Body of pancreas (tissue), 4 donors: ENCODE measurements around the gene ERRFI1.

Source experiments
- CTCF ChIP-seq, 7 experiments: fragments of 450-650 bp in 4 of 7; fragments of 200-600 bp in 3 of 7; sonication (generic) in 3 of 7; IDR thresholded peaks; one replicate each; pipeline ENCODE4 v1.5.1; 2016 to 2019; ENCODE audit warnings: antibody characterized with exemption in 7 of 7
- POLR2A ChIP-seq, 3 donors: fragments of 450-650 bp; IDR thresholded peaks; one replicate each; pipeline ENCODE4 v1.6.1; 2016; ENCODE audit warnings: antibody characterized with exemption in 3 of 3, mild to moderate bottlenecking in 2 of 3

GRCh38 chr1:7962014-7962335 is 64.1 kb downstream of the ERRFI1 start:
- no peak for TF ChIP-seq CTCF (IDR thresholded peaks at IDR 0.05)
- TF ChIP-seq POLR2A (IDR thresholded peaks at IDR 0.05) = no peak
